Heart right ventricle (tissue), 16 donors: ENCODE data around the gene TTLL11. TPM values are rescaled to one million over a fixed set of nuclear protein-coding genes. Genes with fewer than 3 reads are reported as not detected.

ENCODE experiments used
- ATAC-seq, 8 donors: fragments of 200-7000 bp; cut with Tn5 transposase; one replicate each; pipeline ENCODE4 v1.9.1; 2020; ENCODE audit warnings: mild to moderate bottlenecking in 8 of 8, moderate library complexity in 8 of 8, moderate number of reproducible peaks in 1 of 8
- DNase-seq, 2 donors: peaks; one replicate each; pipeline ENCODE4 v3.0.0-alpha.2; 2020
- H3K27ac ChIP-seq, 10 donors: fragments of 200-600 bp; sonication (generic) in 2 of 10; one replicate each; pipeline versions ENCODE4 v1.5.0 to v1.8.0; 2020 to 2022; ENCODE audit warnings: mild to moderate bottlenecking in 3 of 10
- H3K27me3 ChIP-seq, 7 donors: fragments of 200-600 bp; one replicate each; pipeline ENCODE4 v1.8.0; 2021 to 2022; ENCODE audit warnings: mild to moderate bottlenecking in 2 of 7
- H3K36me3 ChIP-seq, 9 donors: fragments of 200-600 bp; sonication (generic) in 1 of 9; one replicate each; pipeline versions ENCODE4 v1.5.0 to v1.8.0; 2020 to 2022; ENCODE audit warnings: mild to moderate bottlenecking in 2 of 9
- H3K4me1 ChIP-seq, 9 donors: fragments of 200-600 bp; sonication (generic) in 1 of 9; one replicate each; pipeline versions ENCODE4 v1.5.0 to v1.8.0; 2020 to 2022; ENCODE audit warnings: mild to moderate bottlenecking in 4 of 9
- H3K4me3 ChIP-seq, 10 donors: fragments of 200-600 bp; sonication (generic) in 2 of 10; one replicate each; pipeline versions ENCODE4 v1.5.0 to v1.8.0; 2020 to 2022; ENCODE audit warnings: mild to moderate bottlenecking in 7 of 10, moderate library complexity in 2 of 10
- H3K9me3 ChIP-seq, 11 donors: fragments of 200-600 bp in 10 of 11; sonication (generic) in 2 of 11; one replicate each; pipeline versions ENCODE4 v1.5.0 to v1.8.0; 2013 to 2022; ENCODE audit warnings: mild to moderate bottlenecking in 2 of 11, control low read depth in 1 of 11, moderate library complexity in 1 of 11
- WGBS, 2 donors: extraction: QIAGEN DNeasy Blood & Tissue Kit; methylation state at CpG; one replicate each; pipeline ENCODE4 v1.1.7; 2013; ENCODE audit warnings: inconsistent platforms in 1 of 2; 5-methylcytosine and 5-hydroxymethylcytosine counted together
- intact Hi-C, 10 donors: fragments of 100-400 bp; cut with DNase I; formaldehyde crosslinking; loops; one replicate each; pipeline versions ENCODE4 v1.11.1 to v1.14.2; 2022
- polyA plus RNA-seq, 2 donors: library from polyadenylated mRNA; stranded (reverse); fragments of 200-250 nt; gene quantifications; one replicate each; pipeline ENCODE4 v1.2.3, GENCODE V29; 2013
- total RNA-seq, 10 donors: library from RNA; stranded (reverse); fragmentation: NEBNext Ultra II Directional in 3 of 10; extraction: Animal tissue kit (Norgen Biotek cat#: 25700) in 3 of 10; gene quantifications; one replicate each; pipeline versions ENCODE4 v1.2.1 to v1.2.4, GENCODE V29; 2021 to 2023
- TF ChIP-seq, protein P1 (sequence below), 9 donors: fragments of 200-600 bp; sonication (generic) in 2 of 9; IDR thresholded peaks; one replicate each; pipeline versions ENCODE4 v1.5.0 to v1.8.0; 2021 to 2022; ENCODE audit warnings: antibody characterized with exemption in 9 of 9, mild to moderate bottlenecking in 5 of 9, moderate library complexity in 1 of 9
- donor health status: Arrhythmogenic right ventricular cardiomyopathy.
- donor health status: ischemic (EF 13 %, LVEDD 7.1; RV severe dilation, severe dysfunction).
- donor health status: healthy with polysubstance abuse.
- donor health status: DM: no; HTN: yes; CAD: no.
- donor health status: DM: no; HTN: no; CAD: no.
- donor health status: ischemic (EF 25% LVEDD 6.9; RV normal size, moderate dysfunction).
- donor health status: ischemic (EF 25% LVEDD 5.7; RV mildly dilated, moderate dysfunction).
- donor health status: healthy.
- donor health status: DM: yes; HTN: yes; CAD: no.
- donor health status: Ischemic cardiomyopathy.
- donor health status: ischemic (EF 35%, LVEDD 5.7; RV mildly dilated, moderate dysfunction).
- donor health status: nonischemic (EF 11% LVEDD 7.7; RV severe dilation, severe dysfunction).
- donor health status: DM: yes; HTN: yes; CAD: no.
- donor health status: PGD.
- donor health status: ischemic (EF 29% LVEDD 5.4; RV normal size, mild dysfunction).
- donor health status: nonischemic (EF 23%, LVEDD 6.1; RV moderate dilation, normal function).

The TTLL11 gene
- total and polyA plus RNA-seq, 12 donors: 2.6 to 8.7 (median 5.8) TPM

DNA sequence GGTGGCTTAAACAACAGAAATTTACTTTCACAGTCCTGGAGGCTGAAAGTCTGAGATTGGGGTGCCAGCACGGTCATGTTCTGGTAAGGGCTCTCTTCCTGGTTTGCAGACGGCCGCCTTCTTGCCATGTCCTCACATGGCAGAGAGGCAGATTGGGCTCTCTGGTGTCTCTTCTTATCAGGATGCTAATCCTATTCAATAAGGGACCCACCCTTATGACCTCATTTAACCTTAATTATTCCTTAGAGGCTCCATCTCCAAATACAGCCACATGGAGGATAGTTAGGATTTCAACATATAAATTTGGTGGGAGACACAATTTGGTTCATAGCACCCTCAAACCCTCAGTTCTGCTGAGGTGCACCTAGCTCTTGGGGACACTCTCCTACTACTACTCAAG, 261.2 kb downstream of the TTLL11 start:
- TF ChIP-seq, protein P1, sequence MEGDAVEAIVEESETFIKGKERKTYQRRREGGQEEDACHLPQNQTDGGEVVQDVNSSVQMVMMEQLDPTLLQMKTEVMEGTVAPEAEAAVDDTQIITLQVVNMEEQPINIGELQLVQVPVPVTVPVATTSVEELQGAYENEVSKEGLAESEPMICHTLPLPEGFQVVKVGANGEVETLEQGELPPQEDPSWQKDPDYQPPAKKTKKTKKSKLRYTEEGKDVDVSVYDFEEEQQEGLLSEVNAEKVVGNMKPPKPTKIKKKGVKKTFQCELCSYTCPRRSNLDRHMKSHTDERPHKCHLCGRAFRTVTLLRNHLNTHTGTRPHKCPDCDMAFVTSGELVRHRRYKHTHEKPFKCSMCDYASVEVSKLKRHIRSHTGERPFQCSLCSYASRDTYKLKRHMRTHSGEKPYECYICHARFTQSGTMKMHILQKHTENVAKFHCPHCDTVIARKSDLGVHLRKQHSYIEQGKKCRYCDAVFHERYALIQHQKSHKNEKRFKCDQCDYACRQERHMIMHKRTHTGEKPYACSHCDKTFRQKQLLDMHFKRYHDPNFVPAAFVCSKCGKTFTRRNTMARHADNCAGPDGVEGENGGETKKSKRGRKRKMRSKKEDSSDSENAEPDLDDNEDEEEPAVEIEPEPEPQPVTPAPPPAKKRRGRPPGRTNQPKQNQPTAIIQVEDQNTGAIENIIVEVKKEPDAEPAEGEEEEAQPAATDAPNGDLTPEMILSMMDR (IDR thresholded peaks at IDR 0.05): no peak
- H3K36me3 ChIP-seq: no peaks in the 10 kb centered on the region
- no peak overlapping the region for H3K4me3 ChIP-seq
- no peaks in the 10 kb centered on the region for H3K4me1 ChIP-seq
- H3K27me3 ChIP-seq: no peaks in the 10 kb centered on the region
- ATAC-seq (no peak), DNase-seq (no peak)
- intact Hi-C loops: no loop called here
- WGBS, 2 donors: 98 to 99% methylated on average over 3 of the region's 3 CpGs
- no peaks in the 10 kb centered on the region for H3K9me3 ChIP-seq
- no peak overlapping the region for H3K27ac ChIP-seq

DNA sequence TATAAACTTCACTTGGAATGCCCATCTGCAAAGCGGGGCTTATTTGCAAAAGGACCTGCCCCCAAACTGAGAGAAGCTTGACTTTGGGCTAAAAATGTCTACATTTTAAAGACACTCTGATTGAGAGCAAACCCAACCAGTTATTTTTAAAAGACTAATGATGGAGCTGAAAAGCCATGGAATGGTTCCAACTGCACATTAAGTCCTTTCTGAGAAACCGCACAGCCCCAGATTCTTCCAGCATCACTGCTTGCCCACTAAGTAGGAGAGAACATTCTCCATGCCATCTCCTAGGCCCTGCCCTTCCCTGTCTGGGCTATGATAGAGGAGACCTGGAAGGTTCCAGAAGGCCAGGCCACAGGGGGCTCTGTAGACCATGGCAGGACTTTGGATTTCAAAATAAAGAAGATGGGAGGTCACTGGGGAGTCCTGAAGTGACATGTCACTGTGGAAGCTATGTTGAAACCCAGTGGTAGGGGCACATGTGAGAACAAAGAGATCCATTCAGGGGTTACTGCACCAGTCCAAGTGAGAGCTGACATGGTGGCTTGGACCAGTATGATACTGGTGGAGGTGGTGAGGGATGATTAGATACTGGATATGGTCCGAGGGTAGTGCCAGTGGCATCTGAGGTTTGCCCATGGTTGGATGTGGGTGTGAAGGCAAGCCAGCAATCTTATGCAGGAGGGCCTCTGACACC, 262.5 kb downstream of the TTLL11 start:
- no peaks in the 10 kb centered on the region for H3K27me3 ChIP-seq
- DNase-seq (no peak), ATAC-seq (no peak)
- H3K4me3 ChIP-seq: no peak overlapping the region
- intact Hi-C loops: no loop called here
- TF ChIP-seq, protein P1 (IDR thresholded peaks at IDR 0.05): no peak
- H3K9me3 ChIP-seq: no peaks in the 10 kb centered on the region
- 86 to 93% methylated on average over 3 of the region's 3 CpGs for WGBS, 2 donors
- no peak overlapping the region for H3K27ac ChIP-seq
- no peaks in the 10 kb centered on the region for H3K36me3 ChIP-seq
- H3K4me1 ChIP-seq: no peaks in the 10 kb centered on the region

DNA sequence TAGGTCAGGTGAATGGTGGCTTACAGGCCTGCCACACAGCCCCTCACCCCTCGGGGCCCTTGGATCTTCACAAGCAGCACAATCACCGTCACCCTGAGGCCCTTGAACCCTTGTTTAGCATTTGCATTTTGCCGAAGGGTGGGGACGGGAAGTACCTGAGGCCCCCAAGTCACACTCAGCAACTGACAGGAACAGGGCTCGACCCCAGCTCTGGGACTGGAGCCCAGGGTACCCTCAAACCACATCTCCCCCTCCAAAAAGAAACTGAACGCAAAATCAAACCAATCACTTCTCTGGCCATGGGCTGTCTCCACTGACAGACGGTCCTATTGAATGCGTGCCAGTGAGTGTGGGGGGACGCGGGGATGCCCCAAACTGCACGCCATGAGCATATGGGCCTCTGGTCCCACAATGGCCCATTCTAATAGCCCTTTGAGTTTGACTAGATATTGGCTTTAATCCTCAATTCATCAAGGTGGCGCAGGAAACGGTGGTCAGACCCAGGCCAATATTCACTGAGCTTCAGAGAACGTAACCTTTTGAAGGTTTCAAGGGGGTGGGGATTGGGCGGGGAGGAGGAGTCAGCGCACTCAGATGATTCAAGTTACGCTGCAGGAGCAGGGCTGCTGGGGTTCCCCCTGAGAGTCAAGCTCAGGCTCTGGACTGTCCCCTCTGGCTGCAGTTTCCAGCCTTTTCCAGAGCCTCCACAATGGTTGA, 265.7 kb downstream of the TTLL11 start:
- TF ChIP-seq, protein P1 (IDR thresholded peaks at IDR 0.05): no peak
- Histone ChIP-seq H3K27ac (no peak overlapping the region), H3K4me1 (no peaks in the 10 kb centered on the region), H3K9me3 (no peaks in the 10 kb centered on the region), H3K36me3 (no peaks in the 10 kb centered on the region), H3K27me3 (no peaks in the 10 kb centered on the region), H3K4me3 (no peak overlapping the region)
- intact Hi-C loops: loop anchor here in 2 of 10 donors (10.0 kb wide), 2 partner anchors 57 to 1547 kb away; no protein-coding TSS in a partner anchor
- 93 to 95% methylated on average over 17 of the region's 17 CpGs for WGBS, 2 donors
- DNase-seq (no peak), ATAC-seq (no peak)

DNA sequence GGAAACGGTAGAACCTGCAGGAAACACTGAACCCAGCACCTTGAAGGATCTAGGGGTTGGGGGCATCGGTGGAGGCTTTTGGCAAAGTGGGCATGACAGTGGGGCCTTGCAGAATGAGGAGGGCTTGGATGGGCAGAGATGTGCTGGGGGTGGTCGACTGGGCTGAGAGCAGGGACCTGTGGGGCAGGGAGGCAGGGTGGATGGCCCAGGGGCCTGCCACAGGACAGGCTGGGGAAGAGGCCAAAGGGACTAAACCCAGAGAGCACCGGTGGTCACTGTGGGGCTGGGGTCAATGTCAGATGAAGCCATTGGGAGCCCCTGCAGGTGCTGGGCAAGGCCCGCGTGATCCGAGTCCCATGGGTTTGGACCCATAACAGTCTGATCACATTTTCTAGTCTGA, 266.4 kb downstream of the TTLL11 start:
- Histone ChIP-seq H3K36me3 (no peaks in the 10 kb centered on the region), H3K9me3 (no peaks in the 10 kb centered on the region), H3K27me3 (no peaks in the 10 kb centered on the region), H3K27ac (no peak overlapping the region), H3K4me3 (no peak overlapping the region), H3K4me1 (peaks cover 0 to 7% (median 4%) of the 10 kb centered on the region in 9 donors)
- TF ChIP-seq, protein P1 (IDR thresholded peaks at IDR 0.05): no peak
- intact Hi-C loops: loop anchor here in 2 of 10 donors (10.0 kb wide), 2 partner anchors 58 to 1548 kb away; no protein-coding TSS in a partner anchor
- WGBS, 2 donors: 93 to 96% methylated on average over 7 of the region's 7 CpGs
- DNase-seq (no peak), ATAC-seq (no peak)
